Measurements from ENCODE around the gene DGKQ. TPM values are rescaled to one million over a fixed set of nuclear protein-coding genes. Genes with fewer than 3 reads are reported as not detected.

The DGKQ gene
- polyA plus RNA-seq, 2 of the 4 experiments (the other 2 are of a cell fraction) = 2.7 to 7.8 TPM

- TF ChIP-seq MAFK (IDR thresholded peaks at IDR 0.05; ENCODE audit: partially characterized antibody) (no peak), E2F6 (IDR thresholded peaks at IDR 0.05; ENCODE audit: borderline replicate concordance, low read depth) (no peak), RARB (CRISPR knock-in tag; IDR thresholded peaks at IDR 0.05) (no peak), HMGXB4 (CRISPR knock-in tag; IDR thresholded peaks at IDR 0.05; ENCODE audit: borderline replicate concordance) (no peak), JUN (IDR thresholded peaks at IDR 0.05) (no peak), ZNF302 (CRISPR knock-in tag; IDR thresholded peaks at IDR 0.05) (no peak), EHF (CRISPR knock-in tag; IDR thresholded peaks at IDR 0.05) (no peak), NPAS2 (CRISPR knock-in tag; IDR thresholded peaks at IDR 0.05; ENCODE audit: borderline replicate concordance) (no peak), EP300 (IDR thresholded peaks at IDR 0.05) (no peak), SREBF2 (IDR thresholded peaks at IDR 0.05) (no peak), CHD2 (IDR thresholded peaks at IDR 0.05; ENCODE audit: low read length, partially characterized antibody) (no peak), MAZ (IDR thresholded peaks at IDR 0.05; ENCODE audit: borderline replicate concordance, low read depth, low read length) (no peak)
- TF ChIP-seq, protein P1, sequence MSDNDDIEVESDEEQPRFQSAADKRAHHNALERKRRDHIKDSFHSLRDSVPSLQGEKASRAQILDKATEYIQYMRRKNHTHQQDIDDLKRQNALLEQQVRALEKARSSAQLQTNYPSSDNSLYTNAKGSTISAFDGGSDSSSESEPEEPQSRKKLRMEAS (IDR thresholded peaks at IDR 0.05) = no peak
- TF ChIP-seq, protein P2, sequence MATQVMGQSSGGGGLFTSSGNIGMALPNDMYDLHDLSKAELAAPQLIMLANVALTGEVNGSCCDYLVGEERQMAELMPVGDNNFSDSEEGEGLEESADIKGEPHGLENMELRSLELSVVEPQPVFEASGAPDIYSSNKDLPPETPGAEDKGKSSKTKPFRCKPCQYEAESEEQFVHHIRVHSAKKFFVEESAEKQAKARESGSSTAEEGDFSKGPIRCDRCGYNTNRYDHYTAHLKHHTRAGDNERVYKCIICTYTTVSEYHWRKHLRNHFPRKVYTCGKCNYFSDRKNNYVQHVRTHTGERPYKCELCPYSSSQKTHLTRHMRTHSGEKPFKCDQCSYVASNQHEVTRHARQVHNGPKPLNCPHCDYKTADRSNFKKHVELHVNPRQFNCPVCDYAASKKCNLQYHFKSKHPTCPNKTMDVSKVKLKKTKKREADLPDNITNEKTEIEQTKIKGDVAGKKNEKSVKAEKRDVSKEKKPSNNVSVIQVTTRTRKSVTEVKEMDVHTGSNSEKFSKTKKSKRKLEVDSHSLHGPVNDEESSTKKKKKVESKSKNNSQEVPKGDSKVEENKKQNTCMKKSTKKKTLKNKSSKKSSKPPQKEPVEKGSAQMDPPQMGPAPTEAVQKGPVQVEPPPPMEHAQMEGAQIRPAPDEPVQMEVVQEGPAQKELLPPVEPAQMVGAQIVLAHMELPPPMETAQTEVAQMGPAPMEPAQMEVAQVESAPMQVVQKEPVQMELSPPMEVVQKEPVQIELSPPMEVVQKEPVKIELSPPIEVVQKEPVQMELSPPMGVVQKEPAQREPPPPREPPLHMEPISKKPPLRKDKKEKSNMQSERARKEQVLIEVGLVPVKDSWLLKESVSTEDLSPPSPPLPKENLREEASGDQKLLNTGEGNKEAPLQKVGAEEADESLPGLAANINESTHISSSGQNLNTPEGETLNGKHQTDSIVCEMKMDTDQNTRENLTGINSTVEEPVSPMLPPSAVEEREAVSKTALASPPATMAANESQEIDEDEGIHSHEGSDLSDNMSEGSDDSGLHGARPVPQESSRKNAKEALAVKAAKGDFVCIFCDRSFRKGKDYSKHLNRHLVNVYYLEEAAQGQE (IDR thresholded peaks at IDR 0.05) = no peak
- TF ChIP-seq, protein P3, sequence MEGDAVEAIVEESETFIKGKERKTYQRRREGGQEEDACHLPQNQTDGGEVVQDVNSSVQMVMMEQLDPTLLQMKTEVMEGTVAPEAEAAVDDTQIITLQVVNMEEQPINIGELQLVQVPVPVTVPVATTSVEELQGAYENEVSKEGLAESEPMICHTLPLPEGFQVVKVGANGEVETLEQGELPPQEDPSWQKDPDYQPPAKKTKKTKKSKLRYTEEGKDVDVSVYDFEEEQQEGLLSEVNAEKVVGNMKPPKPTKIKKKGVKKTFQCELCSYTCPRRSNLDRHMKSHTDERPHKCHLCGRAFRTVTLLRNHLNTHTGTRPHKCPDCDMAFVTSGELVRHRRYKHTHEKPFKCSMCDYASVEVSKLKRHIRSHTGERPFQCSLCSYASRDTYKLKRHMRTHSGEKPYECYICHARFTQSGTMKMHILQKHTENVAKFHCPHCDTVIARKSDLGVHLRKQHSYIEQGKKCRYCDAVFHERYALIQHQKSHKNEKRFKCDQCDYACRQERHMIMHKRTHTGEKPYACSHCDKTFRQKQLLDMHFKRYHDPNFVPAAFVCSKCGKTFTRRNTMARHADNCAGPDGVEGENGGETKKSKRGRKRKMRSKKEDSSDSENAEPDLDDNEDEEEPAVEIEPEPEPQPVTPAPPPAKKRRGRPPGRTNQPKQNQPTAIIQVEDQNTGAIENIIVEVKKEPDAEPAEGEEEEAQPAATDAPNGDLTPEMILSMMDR (IDR thresholded peaks at IDR 0.05) = no peak
- DNase-seq (ENCODE audit: low read depth in 1 of 2, low spot score in 1 of 2) (no peak), FAIRE-seq (no peak), ATAC-seq (no peak)
- H3K4me2 ChIP-seq = no peak overlapping the region
- H3K27ac ChIP-seq = no peak overlapping the region
- peaks cover 9% of the 10 kb centered on the region for H3K4me1 ChIP-seq
- no peak overlapping the region for H3K4me3 ChIP-seq
- 97% methylated on average over 9 of the region's 43 CpGs for WGBS (ENCODE audit: missing lambda C conversion rate)
- ChIA-PET POLR2A (no interaction called here), CTCF (no interaction called here)
- H3K9me3 ChIP-seq = no peaks in the 10 kb centered on the region
Observed at GRCh38 chr4:1013225-1014073, 40.1 kb upstream of the DGKQ start.

DNA sequence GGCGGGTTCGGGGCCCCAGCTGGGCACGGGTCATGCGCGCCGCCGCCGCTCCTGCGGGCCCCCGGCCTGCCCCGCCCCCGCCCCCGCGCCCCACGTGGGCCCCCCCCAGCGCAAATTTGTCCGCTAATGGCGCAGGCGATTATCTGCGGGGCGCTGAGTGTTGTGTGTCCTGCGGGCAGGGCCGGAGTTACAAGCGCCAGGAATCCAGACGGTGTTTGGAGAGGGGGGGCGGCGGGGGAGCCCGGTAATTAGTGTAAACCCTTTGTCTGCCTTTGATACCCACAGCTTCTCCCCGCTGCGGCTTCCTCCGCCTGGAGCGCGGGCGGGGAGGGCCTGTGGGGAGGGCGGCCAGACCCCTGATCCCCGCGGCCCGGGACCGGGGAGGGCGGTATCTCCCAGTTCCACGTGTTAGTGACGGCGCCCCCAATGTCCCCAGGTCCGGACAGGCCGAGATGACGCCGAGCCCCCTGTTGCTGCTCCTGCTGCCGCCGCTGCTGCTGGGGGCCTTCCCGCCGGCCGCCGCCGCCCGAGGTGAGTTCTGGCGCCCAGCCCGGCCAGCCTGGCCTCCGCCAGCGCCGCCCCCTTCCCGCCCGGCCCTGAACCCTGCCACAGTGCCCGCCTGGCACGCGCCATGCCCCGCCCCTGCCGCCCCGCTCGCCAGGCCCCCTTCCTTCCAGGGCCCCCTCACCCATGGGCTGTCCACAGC is 38.8 kb upstream of the DGKQ start:
- Histone ChIP-seq H3K9me3 (no peaks in the 10 kb centered on the region), H3K4me1 (peaks cover 9% of the 10 kb centered on the region), H3K27ac (peak overlapping the region; percentile 70 to 94), H3K4me3 (peak overlapping the region; percentile 73), H3K4me2 (peak overlapping the region; percentile 95)
- no peak for TF ChIP-seq ZFP36 (IDR thresholded peaks at IDR 0.05; ENCODE audit: borderline replicate concordance, partially characterized antibody)
- no peak for TF ChIP-seq RFX5 (IDR thresholded peaks at IDR 0.05)
- TF ChIP-seq, protein P1 (IDR thresholded peaks at IDR 0.05) = peak; percentile 34; the same call in 1 of the 2 replicates
- TF ChIP-seq ZNF302 (CRISPR knock-in tag; IDR thresholded peaks at IDR 0.05) = no peak
- TF ChIP-seq E2F6 (IDR thresholded peaks at IDR 0.05; ENCODE audit: borderline replicate concordance, low read depth) = peak; percentile 31; the same call in 1 of the 2 replicates
- TF ChIP-seq POLR2A (IDR thresholded peaks at IDR 0.05; ENCODE audit: low read length) = no peak
- TF ChIP-seq FOXS1 (CRISPR knock-in tag; IDR thresholded peaks at IDR 0.05) = no peak
- TF ChIP-seq TFCP2L1 (CRISPR knock-in tag; IDR thresholded peaks at IDR 0.05) = no peak
- FAIRE-seq (no peak), ATAC-seq (peak in 1 of 2 experiments; percentile 12; a peak in 3 of 6 replicates), DNase-seq (ENCODE audit: low read depth in 1 of 2, low spot score in 1 of 2) (peak in 1 of 2 experiments; percentile 37)
- CTCF ChIA-PET = no interaction called here
- 15% methylated on average over 4 of the region's 69 CpGs for WGBS (ENCODE audit: missing lambda C conversion rate)
- POLR2A ChIA-PET = no interaction called here

Measured in A549 (cell line).